ENCODE measurements around the gene TBXT.

The TBXT gene

GRCh38 chr6:166109608-166110007 lies 58.0 kb downstream of the TBXT start:
- DNase-seq: no peak
